ENCODE results near the gene HES4. TPM values are rescaled to one million over a fixed set of nuclear protein-coding genes. Genes with fewer than 3 reads are reported as not detected.

The HES4 gene
- polyA plus RNA-seq, 3 donors = 11.3 to 22.9 (median 14.2) TPM

DNA sequence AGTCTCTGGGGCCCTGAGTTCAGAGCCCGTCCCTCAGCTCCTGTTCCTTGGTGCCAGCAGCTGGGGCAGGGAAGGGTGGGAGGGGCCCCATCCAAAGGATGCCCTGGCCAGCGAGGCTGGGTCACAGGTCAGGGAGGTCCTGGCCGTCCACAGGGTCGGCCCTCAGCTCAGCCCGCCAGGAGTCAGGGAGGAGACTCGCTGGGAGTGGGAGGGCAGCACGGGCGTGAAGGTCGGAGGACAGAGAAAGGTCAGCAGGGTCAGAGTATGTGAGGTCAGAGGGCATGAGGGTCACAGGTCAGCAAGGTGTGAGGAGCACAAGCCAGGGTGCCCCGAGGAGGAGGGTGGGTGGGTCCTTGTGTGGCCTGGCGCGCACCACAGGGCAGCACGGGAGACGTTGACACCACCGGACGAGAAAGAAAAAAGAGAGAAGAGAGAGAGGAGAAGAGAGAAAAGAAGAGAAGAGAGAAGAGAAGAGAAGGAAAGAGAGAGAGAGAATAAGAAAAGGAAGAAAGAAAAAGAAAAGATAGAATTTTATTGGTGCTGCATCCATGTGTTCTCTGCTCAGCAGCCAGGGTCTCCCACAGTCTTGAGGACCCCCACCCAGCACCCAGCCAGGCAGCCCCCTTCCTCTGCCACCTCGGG is 25.1 kb downstream of the HES4 start:
- 66 to 75% (median 70%) methylated on average over 17 of the region's 17 CpGs for WGBS, 3 donors
- no peak overlapping the region for H3K27ac ChIP-seq (ENCODE audit: low read depth, low read length)

DNA sequence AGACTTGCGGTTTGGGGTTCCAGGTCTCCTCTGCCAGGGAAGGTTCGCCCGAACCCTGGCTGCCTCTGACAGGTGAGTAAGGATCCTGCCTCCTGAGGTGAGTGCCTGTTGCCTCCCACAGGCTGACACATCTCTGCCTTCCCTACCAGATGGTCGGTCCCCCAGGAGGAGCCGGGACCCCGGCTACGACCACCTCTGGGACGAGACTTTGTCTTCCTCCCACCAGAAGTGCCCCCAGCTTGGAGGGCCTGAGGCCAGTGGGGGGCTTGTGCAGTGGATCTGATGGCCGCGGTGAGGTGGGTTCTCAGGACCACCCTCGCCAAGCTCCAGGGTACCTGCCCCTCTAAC is 25.6 kb downstream of the HES4 start:
- no peak overlapping the region for H3K27ac ChIP-seq (ENCODE audit: low read depth, low read length)
- WGBS, 3 donors = 83 to 87% (median 86%) methylated on average over 11 of the region's 11 CpGs

DNA sequence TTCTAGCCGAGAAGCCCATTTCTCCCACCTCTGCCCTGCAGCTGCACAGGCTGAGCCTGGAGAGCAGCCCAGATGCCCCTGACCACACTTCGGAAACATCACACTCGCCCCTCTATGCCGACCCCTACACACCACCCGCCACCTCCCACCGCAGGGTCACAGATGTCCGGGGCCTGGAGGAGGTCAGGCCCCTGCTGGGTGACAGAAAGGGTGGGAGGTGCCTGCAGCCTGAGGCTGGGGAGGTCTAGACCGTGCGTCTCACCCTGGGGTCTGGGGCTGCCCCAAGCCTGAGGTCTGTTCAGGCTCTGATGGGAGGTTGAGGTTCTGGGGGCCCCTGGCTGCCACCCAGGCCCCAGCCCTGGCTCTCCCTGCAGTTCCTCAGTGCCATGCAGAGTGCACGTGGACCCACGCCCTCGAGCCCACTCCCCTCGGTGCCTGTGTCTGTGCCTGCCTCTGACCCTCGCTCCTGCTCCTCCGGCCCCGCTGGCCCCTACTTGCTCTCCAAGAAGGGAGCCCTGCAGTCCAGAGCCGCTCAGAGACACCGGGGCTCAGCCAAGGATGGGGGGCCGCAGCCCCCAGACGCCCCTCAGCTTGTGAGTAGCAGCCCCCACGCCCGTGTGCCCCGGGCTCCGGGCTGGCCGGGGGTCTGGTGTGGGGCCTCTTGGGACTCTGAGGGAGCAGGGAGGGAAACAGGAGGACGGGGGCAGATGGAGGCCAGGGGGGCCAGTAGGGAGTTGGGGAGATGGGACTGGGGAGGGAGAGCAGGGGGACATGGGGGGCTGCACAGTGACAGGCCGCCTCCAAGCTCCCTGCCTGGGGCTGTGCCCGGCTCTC is 26.2 kb downstream of the HES4 start:
- H3K27ac ChIP-seq (ENCODE audit: low read depth, low read length) = no peak overlapping the region
- 77 to 81% (median 79%) methylated on average over 25 to 28 of the region's 28 CpGs for WGBS, 3 donors

- H3K27ac ChIP-seq (ENCODE audit: low read depth, low read length) = no peak overlapping the region
- 76 to 81% (median 81%) methylated on average over 27 to 28 of the region's 28 CpGs for WGBS, 3 donors
Observed at GRCh38 chr1:972726-973458, 27.0 kb downstream of the HES4 start.

DNA sequence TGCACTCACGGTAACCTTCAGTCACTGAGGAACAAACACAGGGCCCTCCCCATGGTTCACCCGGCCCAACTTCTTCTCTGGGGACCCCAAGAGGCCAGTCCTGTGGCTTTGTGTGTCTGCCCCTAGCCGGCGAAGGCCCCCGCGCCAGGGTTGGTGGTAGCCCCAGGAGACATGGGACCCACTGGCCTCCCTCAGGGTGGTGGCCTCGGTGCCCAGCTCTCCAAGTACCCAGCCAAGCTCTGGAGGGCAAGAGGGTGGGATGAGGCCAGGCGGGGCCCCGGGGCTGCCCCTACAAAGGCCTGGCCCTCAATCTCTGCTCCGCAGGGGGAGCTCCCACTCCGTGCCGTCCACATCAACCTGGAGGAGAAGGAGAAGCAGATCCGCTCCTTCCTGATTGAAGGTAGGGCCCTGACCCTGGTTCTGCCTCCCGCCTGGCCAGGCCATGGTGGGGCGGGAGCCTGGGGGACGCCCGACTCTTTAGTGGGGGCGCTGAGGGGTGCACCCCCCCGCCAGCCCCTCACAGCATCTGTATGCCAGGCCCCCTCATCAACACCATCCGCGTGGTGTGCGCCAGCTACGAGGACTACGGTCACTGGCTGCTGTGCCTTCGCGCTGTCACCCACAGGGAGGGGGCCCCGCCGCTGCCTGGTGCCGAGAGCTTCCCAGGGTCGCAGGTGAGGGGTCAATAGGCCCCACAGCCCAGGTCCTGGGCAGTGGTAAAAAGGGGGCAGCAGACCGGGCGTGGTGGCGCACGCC is 28.0 kb downstream of the HES4 start:
- H3K27ac ChIP-seq (ENCODE audit: low read depth, low read length) = no peak overlapping the region

DNA sequence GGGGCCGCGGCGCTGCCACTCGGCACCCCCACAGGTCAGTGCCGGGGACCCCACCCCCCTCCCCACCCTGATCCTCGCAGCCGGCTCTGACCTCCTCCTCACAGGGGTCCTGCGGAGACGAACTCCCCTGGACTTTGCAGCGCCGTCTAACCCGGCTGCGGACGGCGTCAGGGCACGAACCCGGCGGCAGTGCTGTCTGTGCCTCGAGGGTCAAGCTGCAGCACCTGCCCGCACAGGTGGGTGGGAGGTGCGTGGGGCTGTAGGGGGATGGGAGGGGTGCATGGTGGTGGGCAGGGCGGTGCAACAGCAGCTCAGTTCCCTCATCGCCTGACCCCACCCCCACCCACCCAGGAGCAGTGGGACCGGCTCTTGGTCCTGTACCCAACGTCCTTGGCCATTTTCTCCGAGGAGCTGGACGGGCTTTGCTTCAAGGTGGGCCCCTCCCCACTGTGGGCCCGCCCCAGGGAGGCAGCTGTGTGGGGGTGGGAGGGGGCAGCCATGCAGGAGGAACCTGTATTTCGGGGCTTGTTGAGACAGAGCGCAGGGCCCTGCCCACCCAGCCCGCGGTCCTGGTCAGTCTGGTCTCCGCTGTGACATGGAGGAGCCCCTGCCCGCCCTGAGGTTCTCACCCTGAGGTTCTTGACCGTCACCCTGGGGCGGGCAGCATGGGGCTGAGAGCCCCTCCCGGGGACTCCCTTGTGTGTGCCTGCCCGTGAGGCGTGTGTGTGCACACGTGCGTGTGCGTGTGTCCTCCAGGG is 28.7 kb downstream of the HES4 start:
- 37 to 48% (median 40%) methylated on average over 22 to 42 of the region's 42 CpGs for WGBS, 3 donors
- no peak overlapping the region for H3K27ac ChIP-seq (ENCODE audit: low read depth, low read length)

More for the DNA sequence above, 28.0 kb downstream of the HES4 start:
- 74 to 83% (median 74%) methylated on average over 33 to 34 of the region's 34 CpGs for WGBS, 3 donors

DNA sequence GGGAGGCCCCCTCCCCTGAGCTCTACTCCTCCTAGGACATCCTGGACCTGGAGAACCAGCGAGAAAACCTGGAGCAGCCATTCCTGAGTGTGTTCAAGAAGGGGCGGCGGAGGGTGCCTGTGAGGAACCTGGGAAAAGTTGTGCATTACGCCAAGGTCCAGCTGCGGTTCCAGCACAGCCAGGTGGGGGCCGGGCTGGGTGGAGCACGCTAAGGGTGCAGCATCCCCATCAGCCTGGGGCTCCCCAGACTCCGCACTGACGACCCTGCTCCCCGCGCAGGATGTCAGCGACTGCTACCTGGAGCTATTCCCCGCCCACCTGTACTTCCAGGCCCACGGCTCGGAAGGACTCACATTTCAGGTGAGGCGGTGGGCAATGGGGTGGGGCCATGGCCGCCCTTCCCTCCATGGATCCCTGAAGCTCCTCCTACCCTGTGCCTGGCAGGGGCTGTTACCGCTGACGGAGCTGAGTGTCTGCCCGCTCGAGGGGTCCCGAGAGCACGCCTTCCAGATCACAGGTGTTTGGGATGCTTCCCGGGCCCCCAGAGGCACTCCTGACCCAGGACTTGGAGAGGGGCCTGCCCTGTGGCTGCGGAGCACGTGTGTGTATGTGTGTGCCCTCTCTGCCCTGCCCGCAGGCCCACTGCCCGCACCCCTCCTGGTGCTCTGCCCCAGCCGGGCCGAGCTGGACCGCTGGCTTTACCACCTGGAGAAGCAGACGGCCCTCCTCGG is 29.5 kb downstream of the HES4 start:
- 12 to 18% (median 17%) methylated on average over 25 to 33 of the region's 33 CpGs for WGBS, 3 donors
- H3K27ac ChIP-seq (ENCODE audit: low read depth, low read length) = no peak overlapping the region

DNA sequence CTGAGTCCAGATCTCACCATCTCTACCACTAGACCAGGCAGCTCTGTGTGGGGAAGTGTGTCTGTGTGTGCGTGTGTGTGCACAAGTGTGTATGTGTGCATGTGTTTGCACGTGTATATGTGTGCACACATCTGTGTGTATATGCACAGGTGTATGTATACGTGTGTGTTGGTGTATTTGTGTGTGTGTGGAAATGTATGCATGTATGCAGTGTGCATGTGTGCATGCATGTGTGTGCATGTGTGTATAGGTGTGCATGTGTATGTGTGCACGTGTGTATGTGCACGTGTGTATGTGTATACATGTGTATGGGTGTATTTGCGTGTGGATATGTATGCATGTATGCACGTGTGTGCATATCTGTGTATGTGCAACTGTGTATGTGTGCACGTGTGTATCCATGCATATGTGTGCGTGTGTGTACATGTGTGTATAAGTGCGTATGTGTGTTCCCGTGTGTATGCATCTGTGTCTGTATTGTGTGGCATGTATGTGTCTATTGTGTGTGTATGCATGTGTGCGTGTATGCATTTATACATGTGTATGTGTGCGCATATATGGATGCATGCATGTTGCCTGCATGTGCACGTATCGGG is 30.5 kb downstream of the HES4 start:
- no peak overlapping the region for H3K27ac ChIP-seq (ENCODE audit: low read depth, low read length)
- WGBS, 3 donors = 78 to 82% (median 79%) methylated on average over 15 of the region's 15 CpGs

DNA sequence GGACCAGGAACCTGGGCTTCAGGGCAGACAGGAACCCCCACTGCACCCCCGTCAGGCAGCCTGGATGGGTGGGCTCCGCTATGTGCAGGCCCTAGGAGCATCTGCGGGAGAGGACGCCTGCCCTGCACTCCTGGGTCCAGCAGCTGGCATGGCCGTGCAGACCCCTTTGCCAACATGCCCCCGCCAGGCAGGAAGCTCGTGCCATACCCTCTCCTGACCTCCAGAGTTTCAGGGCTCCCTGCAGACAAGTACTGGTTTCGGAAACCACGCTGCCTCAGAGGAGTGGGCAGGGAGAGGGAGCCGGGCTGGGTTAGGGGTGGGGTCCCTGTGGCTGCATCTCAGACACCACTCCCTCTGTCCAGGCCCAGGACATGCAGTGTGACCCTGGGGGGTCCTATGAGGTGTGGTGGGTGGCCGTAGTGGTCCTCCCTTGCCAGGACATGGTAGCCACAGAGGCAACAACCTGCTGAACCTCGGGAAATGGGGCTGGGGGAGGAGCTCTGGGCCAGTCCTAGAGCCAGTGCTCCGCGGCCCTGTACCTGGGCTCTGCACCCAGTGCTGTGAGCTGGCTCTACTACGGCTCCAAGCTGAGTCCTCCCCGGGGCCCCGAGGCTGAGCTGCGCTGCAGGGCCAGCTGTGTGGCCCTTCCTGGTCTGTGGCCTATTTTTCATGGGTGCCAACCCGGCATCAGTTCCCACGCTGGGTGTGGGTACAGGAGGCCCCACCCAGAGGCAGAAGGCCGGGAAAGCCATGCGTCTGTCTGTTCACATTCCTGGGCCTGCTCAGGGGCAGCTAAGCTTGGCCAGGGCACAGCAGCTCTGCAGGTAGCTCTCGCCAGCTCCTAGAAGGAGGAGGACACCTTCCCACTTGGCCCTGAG is 32.2 kb downstream of the HES4 start:
- 63 to 74% (median 72%) methylated on average over 21 to 23 of the region's 23 CpGs for WGBS, 3 donors
- H3K27ac ChIP-seq (ENCODE audit: low read depth, low read length) = no peak overlapping the region

DNA sequence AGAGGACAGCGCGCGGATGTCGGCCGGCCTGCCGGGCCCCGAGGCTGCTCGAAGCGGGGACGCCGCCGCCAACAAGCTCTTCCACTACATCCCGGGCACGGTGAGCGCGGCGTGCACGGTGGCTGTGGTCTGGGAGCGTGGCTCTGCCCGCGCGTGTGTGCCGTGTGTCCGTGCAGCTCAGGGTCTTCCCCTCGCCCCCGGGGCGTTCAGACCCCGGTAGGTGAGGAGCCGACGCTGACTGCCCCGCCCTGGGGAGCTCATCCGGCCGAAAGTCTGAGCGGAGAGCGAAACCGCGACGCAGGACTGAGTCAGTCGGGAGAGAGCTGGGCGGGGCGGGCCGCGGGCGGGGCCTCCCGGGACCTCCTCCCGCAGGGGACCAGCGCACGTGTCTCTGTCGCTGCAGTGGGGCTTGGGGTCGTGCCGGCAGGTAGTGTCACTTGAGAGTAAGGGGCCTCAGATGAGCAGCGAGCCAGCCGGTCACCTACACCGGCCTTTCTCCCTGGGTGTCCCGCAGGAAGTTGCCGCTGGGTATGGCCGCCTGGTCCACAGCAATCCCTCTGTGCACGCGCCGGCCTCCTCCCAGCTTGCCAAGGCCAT is 33.1 kb downstream of the HES4 start:
- H3K27ac ChIP-seq (ENCODE audit: low read depth, low read length) = no peak overlapping the region
- 1 to 2% (median 1%) methylated on average over 47 to 60 of the region's 60 CpGs for WGBS, 3 donors

DNA sequence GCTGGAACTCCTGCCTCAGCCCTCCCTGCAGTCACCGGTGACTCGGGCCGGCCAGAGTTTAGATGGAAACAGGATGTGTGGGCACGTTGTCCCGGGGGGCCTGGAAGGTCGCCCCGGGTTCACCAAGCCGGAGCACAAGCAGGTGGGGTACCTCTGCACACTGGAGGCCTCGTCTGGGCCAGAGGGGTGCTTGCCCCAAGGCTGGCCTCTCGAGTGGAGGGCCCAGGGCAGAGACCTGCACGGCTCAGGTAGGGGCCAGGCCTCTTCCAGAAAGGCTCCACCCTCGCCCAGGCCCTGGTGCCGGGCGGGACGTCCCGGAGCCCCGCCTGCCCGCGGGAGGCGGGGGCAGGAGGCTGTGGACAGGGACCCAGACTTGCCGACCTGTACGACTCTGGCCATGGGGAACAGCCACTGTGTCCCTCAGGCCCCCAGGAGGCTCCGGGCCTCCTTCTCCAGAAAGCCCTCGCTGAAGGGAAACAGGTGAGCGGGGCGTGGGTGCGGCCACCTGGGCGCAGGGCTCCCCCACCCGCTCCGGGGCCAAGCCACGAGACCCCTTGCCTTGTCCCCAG is 33.7 kb downstream of the HES4 start, which contains the start of gene PLEKHN1:
PLEKHN1 (plus strand) TSS at position 348 of the 569 bp plus-strand sequence; CDS start at position 398, 50 bp downstream.
- WGBS, 3 donors = 7 to 12% (median 12%) methylated on average over 26 to 31 of the region's 31 CpGs
- H3K27ac ChIP-seq (ENCODE audit: low read depth, low read length) = no peak within 1 kb of the TSS

DNA sequence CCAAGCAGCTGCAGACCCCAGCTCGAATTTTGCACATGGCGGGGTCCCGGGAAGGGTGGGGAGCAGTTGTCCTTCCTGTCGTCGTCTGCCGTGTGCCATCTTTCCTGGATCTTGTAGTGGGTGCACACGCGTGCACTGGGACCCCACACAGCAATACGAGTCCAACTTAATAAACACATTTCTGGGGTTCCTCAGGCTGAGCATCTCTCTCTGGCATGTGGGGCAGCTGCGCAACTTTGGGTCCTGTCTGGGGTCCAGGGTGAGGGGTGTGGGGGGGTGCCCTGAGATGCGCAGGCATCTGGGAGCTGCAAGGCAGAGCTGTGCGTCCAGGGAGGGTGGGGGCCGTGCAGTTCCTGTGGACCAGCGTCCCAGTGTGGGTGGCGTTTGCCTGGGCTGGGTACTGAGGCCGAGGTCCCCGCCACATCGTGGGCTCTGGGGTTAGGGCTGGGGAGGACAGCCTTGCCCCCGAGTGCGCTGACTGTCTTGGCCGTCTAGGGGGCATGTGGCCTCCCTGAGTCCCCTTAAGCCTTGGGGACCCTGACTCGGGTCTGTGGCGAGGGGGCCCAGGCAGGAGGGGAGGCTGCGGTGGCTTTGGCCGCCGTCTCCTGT is 34.3 kb downstream of the HES4 start:
- H3K27ac ChIP-seq (ENCODE audit: low read depth, low read length) = no peak overlapping the region
- WGBS, 3 donors = 74 to 89% (median 78%) methylated on average over 24 to 26 of the region's 26 CpGs

DNA sequence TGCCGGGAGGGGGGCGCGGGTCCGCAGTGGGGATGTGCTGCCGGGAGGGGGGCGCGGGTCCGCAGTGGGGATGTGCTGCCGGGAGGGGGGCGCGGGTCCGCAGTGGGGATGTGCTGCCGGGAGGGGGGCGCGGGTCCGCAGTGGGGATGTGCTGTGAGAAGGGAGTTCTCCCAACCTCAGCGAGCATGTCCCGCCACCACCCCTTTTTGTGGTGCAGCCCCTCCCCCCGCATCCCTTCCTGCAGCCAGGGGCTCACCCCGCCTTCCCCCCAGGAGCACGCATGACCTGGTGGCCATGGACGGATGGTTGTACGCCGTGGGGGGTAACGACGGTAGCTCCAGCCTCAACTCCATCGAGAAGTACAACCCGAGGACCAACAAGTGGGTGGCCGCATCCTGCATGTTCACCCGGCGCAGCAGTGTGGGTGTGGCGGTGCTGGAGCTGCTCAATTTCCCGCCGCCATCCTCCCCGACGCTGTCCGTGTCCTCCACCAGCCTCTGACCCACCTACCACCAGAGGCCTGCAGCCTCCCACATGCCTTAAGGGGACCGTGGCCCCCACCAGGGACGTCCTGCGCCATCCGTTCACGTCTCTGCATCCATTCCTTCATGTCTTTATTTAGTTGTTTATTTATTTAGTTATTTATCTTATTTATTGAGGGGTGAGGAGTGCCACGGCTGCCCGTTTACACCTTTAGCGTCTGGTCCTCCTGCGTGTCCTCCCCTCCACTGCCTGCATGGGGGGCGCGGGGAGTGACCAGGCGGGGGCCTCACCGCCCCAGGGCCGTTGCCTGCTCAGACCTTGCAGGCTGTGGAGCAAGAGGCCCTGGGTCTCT is 35.0 kb downstream of the HES4 start:
- 92 to 94% (median 92%) methylated on average over 38 to 39 of the region's 51 CpGs for WGBS, 3 donors
- no peak overlapping the region for H3K27ac ChIP-seq (ENCODE audit: low read depth, low read length)

All from adipose tissue (tissue), 3 donors.